Stimulated activated CD4-positive, alpha-beta T cell treated with anti-CD3 and anti-CD28 coated beads, Interleukin-12 subunit alpha, Interleukin-12 subunit beta, amount 100 ng/mL, for 24 hours (primary cell): ENCODE data around the gene GEN1.
"Not testable (repeated sequence)": the region's sequence is repeated elsewhere in the genome, so short reads cannot be mapped to it uniquely, and the experiment has no call there.

Experiments used
- DNase-seq, 2 experiments: peaks; one replicate each; pipeline ENCODE4 v3.0.0-alpha.2; 2020; ENCODE audit warnings: low read depth in 2 of 2

Gene GEN1

GRCh38 chr2:17822445-17823117, 68.6 kb downstream of the GEN1 start:
- DNase-seq = no peak

GRCh38 chr2:17823646-17824045, 69.7 kb downstream of the GEN1 start:
- not testable (repeated sequence) for DNase-seq

GRCh38 chr2:17827316-17827715, 73.4 kb downstream of the GEN1 start:
- DNase-seq = no peak

GRCh38 chr2:17827785-17828184, 73.8 kb downstream of the GEN1 start:
- DNase-seq = no peak

- peak; percentile 9 to 40 for DNase-seq
These were observed 76.4 kb downstream of the GEN1 start for GRCh38 chr2:17830053-17831034.

GRCh38 chr2:17835516-17835915, 81.6 kb downstream of the GEN1 start:
- no peak for DNase-seq
